ENCODE results near the gene BTAF1. TPM values are rescaled to one million over a fixed set of nuclear protein-coding genes. Genes with fewer than 3 reads are reported as not detected.

BTAF1 gene
- total and polyA plus RNA-seq, 12 donors, result 7.8 to 55.5 (median 21.3) TPM

DNA sequence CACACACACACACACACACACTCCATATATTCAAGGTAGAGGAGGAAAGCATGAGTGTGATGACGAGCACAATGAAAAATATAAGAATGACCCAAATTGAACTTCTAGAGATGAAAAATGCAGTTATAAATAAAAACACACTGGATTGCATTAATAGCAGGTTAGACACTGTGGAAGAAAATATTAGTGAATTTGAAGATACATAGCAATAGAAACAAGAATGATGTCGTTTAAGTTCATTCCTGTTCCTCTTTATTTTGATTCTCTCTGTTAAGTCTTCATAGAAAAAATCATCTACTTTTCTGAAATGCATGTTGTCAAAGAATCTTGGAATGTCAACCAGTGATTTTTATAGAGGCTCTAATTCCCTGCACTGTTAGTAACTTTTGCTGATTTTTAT lies 78.4 kb downstream of the BTAF1 start:
- no peaks in the 10 kb centered on the region for H3K27me3 ChIP-seq
- intact Hi-C loops (cut with DNase I), result no loop called here
- 92 to 100% (median 97%) methylated on average over 2 of the region's 2 CpGs for WGBS, 4 donors
- DNase-seq, result no peak
- H3K4me1 ChIP-seq (replicated peaks in 1 of 2), result no peaks in the 10 kb centered on the region
- no peak overlapping the region for H3K4me3 ChIP-seq
- TF ChIP-seq, protein P1, sequence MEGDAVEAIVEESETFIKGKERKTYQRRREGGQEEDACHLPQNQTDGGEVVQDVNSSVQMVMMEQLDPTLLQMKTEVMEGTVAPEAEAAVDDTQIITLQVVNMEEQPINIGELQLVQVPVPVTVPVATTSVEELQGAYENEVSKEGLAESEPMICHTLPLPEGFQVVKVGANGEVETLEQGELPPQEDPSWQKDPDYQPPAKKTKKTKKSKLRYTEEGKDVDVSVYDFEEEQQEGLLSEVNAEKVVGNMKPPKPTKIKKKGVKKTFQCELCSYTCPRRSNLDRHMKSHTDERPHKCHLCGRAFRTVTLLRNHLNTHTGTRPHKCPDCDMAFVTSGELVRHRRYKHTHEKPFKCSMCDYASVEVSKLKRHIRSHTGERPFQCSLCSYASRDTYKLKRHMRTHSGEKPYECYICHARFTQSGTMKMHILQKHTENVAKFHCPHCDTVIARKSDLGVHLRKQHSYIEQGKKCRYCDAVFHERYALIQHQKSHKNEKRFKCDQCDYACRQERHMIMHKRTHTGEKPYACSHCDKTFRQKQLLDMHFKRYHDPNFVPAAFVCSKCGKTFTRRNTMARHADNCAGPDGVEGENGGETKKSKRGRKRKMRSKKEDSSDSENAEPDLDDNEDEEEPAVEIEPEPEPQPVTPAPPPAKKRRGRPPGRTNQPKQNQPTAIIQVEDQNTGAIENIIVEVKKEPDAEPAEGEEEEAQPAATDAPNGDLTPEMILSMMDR (IDR thresholded peaks at IDR 0.05), result no peak
- TF ChIP-seq POLR2A (IDR thresholded peaks at IDR 0.05), result no peak
- no peaks in the 10 kb centered on the region for H3K9me3 ChIP-seq (replicated peaks in 1 of 3)
- H3K27ac ChIP-seq, result no peak overlapping the region
- H3K36me3 ChIP-seq (replicated peaks in 1 of 2), result peaks cover 0 to 7% of the 10 kb centered on the region in 2 donors

DNA sequence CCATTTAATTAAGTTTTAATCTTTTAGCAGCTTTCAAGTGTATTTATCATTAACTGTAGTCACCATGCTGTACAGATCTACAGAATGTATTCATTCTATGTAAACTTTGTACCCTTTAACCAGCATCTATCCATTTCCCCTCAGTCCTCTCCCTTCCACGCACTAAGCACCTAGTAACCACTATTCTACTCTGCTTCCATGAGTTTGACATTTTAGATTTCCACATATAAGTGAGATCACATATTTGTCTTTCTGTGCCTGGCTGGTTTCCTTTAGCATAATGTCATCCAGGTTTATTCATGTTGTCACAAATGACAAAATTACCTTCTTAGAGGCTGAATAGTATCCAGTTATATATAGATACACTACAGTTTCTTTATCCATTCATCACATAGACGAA lies 79.7 kb downstream of the BTAF1 start:
- WGBS, 4 donors, result 77 to 93% (median 85%) methylated on average over 2 of the region's 2 CpGs
- Histone ChIP-seq H3K4me1 (replicated peaks in 1 of 2) (no peaks in the 10 kb centered on the region), H3K36me3 (replicated peaks in 1 of 2) (peaks cover 0 to 11% of the 10 kb centered on the region in 2 donors), H3K4me3 (no peak overlapping the region), H3K9me3 (replicated peaks in 1 of 3) (no peaks in the 10 kb centered on the region), H3K27ac (no peak overlapping the region), H3K27me3 (no peaks in the 10 kb centered on the region)
- TF ChIP-seq, protein P1 (IDR thresholded peaks at IDR 0.05), result no peak
- no peak for TF ChIP-seq POLR2A (IDR thresholded peaks at IDR 0.05)
- DNase-seq, result no peak
- intact Hi-C loops (cut with DNase I), result no loop called here

DNA sequence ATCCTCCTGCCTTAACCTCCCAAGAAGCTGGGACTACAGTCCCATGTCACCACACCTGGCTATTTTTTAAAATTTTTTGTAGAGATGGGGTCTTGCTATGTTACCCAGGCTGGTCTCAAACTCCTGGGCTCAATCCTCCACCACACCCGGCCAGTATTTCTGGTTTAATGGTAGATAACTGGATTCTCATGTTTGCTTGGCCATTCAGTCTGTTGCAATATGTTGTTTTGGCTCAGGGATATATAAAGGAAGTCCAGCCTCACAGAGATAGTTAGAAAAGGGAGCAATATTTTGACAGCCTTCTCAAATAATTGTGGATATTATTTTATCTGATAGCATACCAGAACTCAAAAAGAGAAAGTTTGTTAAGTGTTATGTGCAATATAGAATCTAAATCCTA lies 82.4 kb downstream of the BTAF1 start:
- H3K36me3 ChIP-seq (replicated peaks in 1 of 2), result peaks cover 0 to 22% of the 10 kb centered on the region in 2 donors
- 94 to 100% (median 95%) methylated on average over 1 of the region's 1 CpG for WGBS, 4 donors
- DNase-seq, result no peak
- H3K4me1 ChIP-seq (replicated peaks in 1 of 2), result no peaks in the 10 kb centered on the region
- no peak overlapping the region for H3K4me3 ChIP-seq
- intact Hi-C loops (cut with DNase I), result no loop called here
- H3K27ac ChIP-seq, result no peak overlapping the region
- no peaks in the 10 kb centered on the region for H3K9me3 ChIP-seq (replicated peaks in 1 of 3)
- no peaks in the 10 kb centered on the region for H3K27me3 ChIP-seq
- TF ChIP-seq, protein P1 (IDR thresholded peaks at IDR 0.05), result no peak
- TF ChIP-seq POLR2A (IDR thresholded peaks at IDR 0.05), result no peak

DNA sequence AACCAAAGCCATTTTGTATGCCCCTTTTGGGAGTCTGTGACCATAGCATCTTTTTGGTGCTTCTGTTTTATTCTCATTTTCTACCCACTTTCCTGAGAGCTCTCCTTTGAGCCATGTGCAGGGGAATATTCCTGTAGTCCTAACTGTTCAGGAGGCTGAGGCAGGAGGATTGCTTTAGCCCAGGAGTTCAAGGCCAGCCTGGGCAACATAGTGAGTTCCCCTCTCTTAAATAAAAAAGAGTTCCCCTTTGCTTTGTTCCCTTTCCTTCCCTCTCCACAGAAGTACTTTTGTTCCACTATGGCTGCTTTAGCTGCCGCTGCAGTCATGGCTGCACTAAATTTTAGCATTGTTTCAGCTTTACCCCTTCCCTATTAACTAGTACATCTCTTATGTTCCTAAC lies 85.9 kb downstream of the BTAF1 start:
- intact Hi-C loops (cut with DNase I), result no loop called here
- Histone ChIP-seq H3K36me3 (replicated peaks in 1 of 2) (peaks cover 0 to 34% of the 10 kb centered on the region in 2 donors), H3K4me3 (no peak overlapping the region), H3K9me3 (replicated peaks in 1 of 3) (no peaks in the 10 kb centered on the region), H3K27ac (no peak overlapping the region), H3K27me3 (no peaks in the 10 kb centered on the region), H3K4me1 (replicated peaks in 1 of 2) (no peaks in the 10 kb centered on the region)
- TF ChIP-seq POLR2A (IDR thresholded peaks at IDR 0.05), result no peak
- TF ChIP-seq, protein P1 (IDR thresholded peaks at IDR 0.05), result no peak
- no peak for DNase-seq
- WGBS, 4 donors, result 93 to 100% (median 96%) methylated on average over 1 of the region's 1 CpG
